BJ (cell line): Measurements from ENCODE around the gene EIF6. TPM values are rescaled to one million over a fixed set of nuclear protein-coding genes. Genes with fewer than 3 reads are reported as not detected.

Experiments
- CTCF ChIA-PET: fragments of 350-600 bp; formaldehyde crosslinking; extraction: SDS; loops from one replicate; lab custom pipeline; 2021; ENCODE audit warnings: antibody characterized with exemption, inconsistent platforms; lab: Yijun Ruan, JAX
- POLR2A ChIA-PET: fragments of 300-600 bp; sonication (Branson Sonifier 250); formaldehyde crosslinking; extraction: SDS; loops from one replicate; lab custom pipeline; 2021; ENCODE audit warnings: antibody characterized with exemption; lab: Charles Lee
- DNase-seq: peaks from one replicate; pipeline ENCODE4 v3.0.0-alpha.2; 2011; ENCODE audit warnings: low read depth
- H3K27me3 ChIP-seq: 2 replicates; pipeline ENCODE4 v1.6.0; 2011; ENCODE audit warnings: low read length; ENCODE audit not compliant: control insufficient read depth, insufficient read depth
- H3K36me3 ChIP-seq: 2 replicates; pipeline ENCODE4 v1.5.1; 2011; ENCODE audit warnings: low read length; ENCODE audit not compliant: control insufficient read depth, insufficient read depth
- H3K4me3 ChIP-seq: 2 replicates; pipeline ENCODE4 v1.5.1; 2011; ENCODE audit warnings: low read depth, mild to moderate bottlenecking, control low read depth, low read length
- polyA plus RNA-seq: library from polyadenylated mRNA; depleted of rRNA; stranded (reverse); fragments of >200 nt; gene quantifications from 2 replicates; pipeline ENCODE4 v1.2.3, GENCODE V29; 2011
- TF ChIP-seq, protein P1 (sequence below): IDR thresholded peaks from 2 replicates; pipeline ENCODE4 v1.5.1; 2011; ENCODE audit warnings: low read depth, mild to moderate bottlenecking, control low read depth, inconsistent platforms, low read length, moderate library complexity; ENCODE audit not compliant: insufficient read depth

EIF6 gene
- polyA plus RNA-seq, 1 experiment, result 261 TPM

DNA sequence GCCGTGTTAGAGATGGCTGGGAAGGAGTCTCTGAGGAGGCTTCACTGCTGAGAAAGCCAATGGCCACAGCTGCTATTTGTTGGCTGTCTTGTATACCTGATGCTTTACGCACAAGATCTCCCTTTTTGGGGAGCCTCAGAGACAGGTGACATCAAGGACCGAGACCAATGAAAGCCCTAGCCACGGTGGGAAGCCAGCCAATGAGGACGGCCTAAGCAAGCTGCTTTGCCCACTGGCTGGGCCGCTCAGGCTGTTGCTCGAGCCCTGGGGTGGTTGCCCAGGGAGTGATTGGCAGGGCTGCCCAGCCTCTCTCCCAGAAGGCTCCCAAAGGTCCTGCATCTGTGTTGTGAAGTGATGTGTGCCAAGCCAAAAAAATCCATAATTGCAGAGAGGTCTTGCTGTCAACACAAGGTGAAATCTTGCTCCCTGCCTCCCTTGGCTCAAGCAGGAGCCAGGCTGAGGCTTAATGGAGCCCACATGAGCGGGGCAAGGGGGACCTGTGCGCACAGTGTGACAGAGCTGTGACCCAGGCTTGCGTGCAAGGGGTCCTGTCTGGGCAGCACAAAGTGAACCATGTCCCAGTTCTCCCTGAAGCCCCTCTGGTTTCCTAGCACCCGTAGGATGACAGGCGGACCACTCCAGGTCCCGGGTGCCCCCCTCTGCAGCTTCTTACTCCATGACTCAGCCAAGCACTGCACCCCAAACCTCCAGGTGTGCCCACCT is 11.0 kb downstream of the EIF6 start:
- TF ChIP-seq, protein P1, sequence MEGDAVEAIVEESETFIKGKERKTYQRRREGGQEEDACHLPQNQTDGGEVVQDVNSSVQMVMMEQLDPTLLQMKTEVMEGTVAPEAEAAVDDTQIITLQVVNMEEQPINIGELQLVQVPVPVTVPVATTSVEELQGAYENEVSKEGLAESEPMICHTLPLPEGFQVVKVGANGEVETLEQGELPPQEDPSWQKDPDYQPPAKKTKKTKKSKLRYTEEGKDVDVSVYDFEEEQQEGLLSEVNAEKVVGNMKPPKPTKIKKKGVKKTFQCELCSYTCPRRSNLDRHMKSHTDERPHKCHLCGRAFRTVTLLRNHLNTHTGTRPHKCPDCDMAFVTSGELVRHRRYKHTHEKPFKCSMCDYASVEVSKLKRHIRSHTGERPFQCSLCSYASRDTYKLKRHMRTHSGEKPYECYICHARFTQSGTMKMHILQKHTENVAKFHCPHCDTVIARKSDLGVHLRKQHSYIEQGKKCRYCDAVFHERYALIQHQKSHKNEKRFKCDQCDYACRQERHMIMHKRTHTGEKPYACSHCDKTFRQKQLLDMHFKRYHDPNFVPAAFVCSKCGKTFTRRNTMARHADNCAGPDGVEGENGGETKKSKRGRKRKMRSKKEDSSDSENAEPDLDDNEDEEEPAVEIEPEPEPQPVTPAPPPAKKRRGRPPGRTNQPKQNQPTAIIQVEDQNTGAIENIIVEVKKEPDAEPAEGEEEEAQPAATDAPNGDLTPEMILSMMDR, result no peak
- Histone ChIP-seq H3K4me3 (no peak overlapping the region), H3K27me3 (no peaks in the 10 kb centered on the region), H3K36me3 (peaks cover 9% of the 10 kb centered on the region)
- ChIA-PET POLR2A (no interaction called here), CTCF (interaction anchor here (0.9 to 3.2 kb wide), 5 partner anchors 30 to 400 kb away, joined by 3 to 8 read pairs (median 4); no protein-coding TSS in a partner anchor)
- DNase-seq, result no peak

DNA sequence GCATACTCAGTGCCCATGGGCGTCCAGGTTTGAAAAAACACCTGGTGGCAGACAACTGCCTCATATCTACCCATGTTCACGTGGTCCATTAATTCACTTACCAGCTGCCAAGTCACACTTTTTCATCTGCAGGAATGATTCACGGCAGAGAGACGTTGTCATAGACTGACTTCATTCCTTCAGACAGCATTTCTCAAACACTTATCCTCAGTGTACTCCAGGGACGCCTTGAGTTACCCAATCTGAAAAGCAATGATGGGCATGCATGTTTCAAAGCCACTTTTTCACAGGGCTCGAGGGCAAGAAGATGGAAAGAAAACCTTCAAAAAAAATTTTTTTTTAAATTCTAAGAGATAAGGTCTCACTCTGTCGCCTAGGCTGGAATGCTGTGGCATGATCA is 12.7 kb downstream of the EIF6 start:
- ChIA-PET CTCF (interaction anchor here (0.6 to 3.9 kb wide), 4 partner anchors 32 to 176 kb away, joined by 3 to 27 read pairs (median 5); no protein-coding TSS in a partner anchor), POLR2A (interaction anchor here (0.6 kb wide), 1 partner anchor 396 kb away, joined by 26 read pairs; the partner anchor contains the start of gene ACSS2)
- no peaks in the 10 kb centered on the region for H3K27me3 ChIP-seq
- peaks cover 12% of the 10 kb centered on the region for H3K36me3 ChIP-seq
- no peak for DNase-seq
- H3K4me3 ChIP-seq, result no peak overlapping the region
- TF ChIP-seq, protein P1, result no peak

DNA sequence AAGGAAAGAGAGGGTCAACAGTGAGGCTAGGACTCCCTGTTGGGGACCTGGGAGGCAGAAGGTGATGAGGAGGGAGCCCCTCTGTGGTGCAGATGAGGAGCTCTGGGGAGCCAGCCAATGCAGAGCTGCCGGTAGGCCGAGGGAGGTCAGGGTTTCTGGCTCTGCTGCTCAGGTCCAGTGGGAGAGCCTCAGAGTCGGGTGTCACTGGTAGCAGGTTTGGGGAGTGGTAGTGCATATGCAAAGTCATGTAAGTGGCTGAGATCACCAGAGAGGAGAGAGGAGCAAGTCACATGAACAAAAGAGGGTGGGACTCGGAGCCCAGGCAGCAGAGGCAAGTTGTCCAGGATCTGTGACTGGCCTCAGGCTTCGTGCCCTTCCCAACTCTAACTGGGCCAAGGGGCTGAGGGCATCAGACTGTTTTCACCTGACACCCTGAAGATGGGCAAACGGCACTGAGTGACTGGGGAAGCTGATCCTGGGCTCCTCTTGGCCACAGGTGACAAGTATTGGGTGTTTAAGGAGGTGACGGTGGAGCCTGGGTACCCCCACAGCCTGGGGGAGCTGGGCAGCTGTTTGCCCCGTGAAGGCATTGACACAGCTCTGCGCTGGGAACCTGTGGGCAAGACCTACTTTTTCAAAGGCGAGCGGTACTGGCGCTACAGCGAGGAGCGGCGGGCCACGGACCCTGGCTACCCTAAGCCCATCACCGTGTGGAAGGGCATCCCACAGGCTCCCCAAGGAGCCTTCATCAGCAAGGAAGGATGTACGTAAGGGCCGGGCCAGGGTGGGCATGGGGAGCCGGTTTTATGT is 13.3 kb downstream of the EIF6 start:
- DNase-seq, result no peak
- TF ChIP-seq, protein P1, result no peak
- Histone ChIP-seq H3K4me3 (no peak overlapping the region), H3K36me3 (peaks cover 12% of the 10 kb centered on the region), H3K27me3 (no peaks in the 10 kb centered on the region)
- ChIA-PET POLR2A (no interaction called here), CTCF (interaction anchor here (0.6 to 3.9 kb wide), 7 partner anchors 12 to 179 kb away, joined by 3 to 27 read pairs (median 4); no protein-coding TSS in a partner anchor)

DNA sequence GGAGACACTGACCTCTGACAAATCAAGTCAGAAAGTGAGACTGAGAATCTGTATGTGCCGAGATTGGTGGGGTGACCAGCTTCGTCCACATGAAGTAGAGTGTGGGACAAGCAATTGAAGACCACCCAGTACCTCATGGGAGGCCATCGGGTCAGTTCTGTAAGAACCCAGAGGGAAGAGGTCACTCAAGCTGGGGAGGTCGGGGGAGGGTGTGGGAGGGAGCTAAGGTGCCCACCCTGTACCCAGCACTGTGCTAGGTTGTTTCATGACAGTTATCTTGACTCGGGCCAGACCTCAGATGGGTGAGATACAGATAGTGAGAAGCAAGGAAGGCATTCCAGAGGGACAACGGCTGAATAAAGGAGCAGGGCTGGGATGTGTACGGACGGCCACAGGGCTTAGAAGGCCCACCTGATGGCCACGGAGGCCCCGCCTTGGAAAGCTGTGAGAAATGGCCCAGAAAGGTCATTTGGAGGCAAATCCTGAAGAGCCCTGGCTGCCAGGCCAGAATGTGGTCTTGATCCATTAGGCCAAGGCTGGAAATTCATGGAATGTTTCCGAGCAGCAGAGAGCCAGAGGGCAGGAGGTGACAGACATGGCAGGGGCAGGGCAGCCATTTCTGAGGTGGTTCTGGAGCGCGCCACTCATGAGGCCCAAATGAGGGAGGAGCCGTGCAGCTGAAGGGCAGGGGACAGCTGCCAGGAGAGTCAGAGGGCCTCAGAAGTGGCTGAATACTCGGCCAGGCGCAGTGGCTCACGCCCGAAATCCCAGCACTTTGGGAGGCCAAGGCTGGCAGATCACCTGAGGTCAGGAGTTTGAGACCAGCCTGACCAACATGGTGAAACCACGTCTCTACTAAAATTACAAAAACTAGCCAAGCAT is 14.3 kb downstream of the EIF6 start:
- no peaks in the 10 kb centered on the region for H3K27me3 ChIP-seq
- peaks cover 10% of the 10 kb centered on the region for H3K36me3 ChIP-seq
- POLR2A ChIA-PET, result no interaction called here
- CTCF ChIA-PET, result interaction anchor here (0.6 to 3.9 kb wide), 14 partner anchors 9 to 178 kb away, joined by 3 to 27 read pairs (median 5); partner anchors contain the start of genes EDEM2 and MMP24OS
- DNase-seq, result no peak
- no peak overlapping the region for H3K4me3 ChIP-seq
- TF ChIP-seq, protein P1, result no peak
